ENCODE results near the gene CERS6. TPM values are rescaled to one million over a fixed set of nuclear protein-coding genes. Genes with fewer than 3 reads are reported as not detected.

CERS6 gene
- polyA plus RNA-seq, 1 donor from 2014 or later, result 59.3 TPM

- no peak overlapping the region for H3K4me2 ChIP-seq (ENCODE audit: low read length)
- no peaks in the 10 kb centered on the region for H3K9me3 ChIP-seq (ENCODE audit: low read length)
- H3F3A ChIP-seq (ENCODE audit: insufficient read depth, low read length, poor library complexity, severe bottlenecking), result no peaks in the 10 kb centered on the region
- no peaks in the 10 kb centered on the region for H3K36me3 ChIP-seq (ENCODE audit: insufficient read depth, low read length)
- no peaks in the 10 kb centered on the region for H4K20me1 ChIP-seq (ENCODE audit: insufficient read depth)
- TF ChIP-seq REST (IDR thresholded peaks at IDR 0.05; ENCODE audit: borderline replicate concordance) (no peak), TAF1 (IDR thresholded peaks at IDR 0.05; ENCODE audit: low read depth) (no peak), RAD21 (conservative IDR thresholded peaks at IDR 0.05) (no peak), EP300 (conservative IDR thresholded peaks at IDR 0.05; ENCODE audit: poor library complexity, severe bottlenecking) (no peak), CTCF (IDR thresholded peaks at IDR 0.05; ENCODE audit: poor library complexity, severe bottlenecking) (no peak), EZH2 (IDR thresholded peaks at IDR 0.05; ENCODE audit: borderline replicate concordance, insufficient read depth, low read length, poor library complexity, severe bottlenecking) (no peak), POLR2AphosphoS5 (IDR thresholded peaks at IDR 0.05) (no peak), MXI1 (conservative IDR thresholded peaks at IDR 0.05; ENCODE audit: poor library complexity, severe bottlenecking) (no peak), SMC3 (conservative IDR thresholded peaks at IDR 0.05; ENCODE audit: poor library complexity) (no peak)
- no peak overlapping the region for H2AFZ ChIP-seq (ENCODE audit: low read depth, low read length)
- no peaks in the 10 kb centered on the region for H3K9me2 ChIP-seq (ENCODE audit: insufficient read depth, low read length)
- H3K4me3 ChIP-seq (ENCODE audit: low read length), result no peak overlapping the region
- no peak overlapping the region for H3K9ac ChIP-seq (ENCODE audit: low read length)
- no peak overlapping the region for H3K27ac ChIP-seq (ENCODE audit: low read length)
- peaks cover 33% of the 10 kb centered on the region for H3K79me2 ChIP-seq (replicated peaks; ENCODE audit: insufficient read depth, low read length)
- H3K27me3 ChIP-seq (ENCODE audit: insufficient read depth, low read depth, low read length), result no peaks in the 10 kb centered on the region
Measured at GRCh38 chr2:168545439-168546082, 89.5 kb downstream of the CERS6 start.

DNA sequence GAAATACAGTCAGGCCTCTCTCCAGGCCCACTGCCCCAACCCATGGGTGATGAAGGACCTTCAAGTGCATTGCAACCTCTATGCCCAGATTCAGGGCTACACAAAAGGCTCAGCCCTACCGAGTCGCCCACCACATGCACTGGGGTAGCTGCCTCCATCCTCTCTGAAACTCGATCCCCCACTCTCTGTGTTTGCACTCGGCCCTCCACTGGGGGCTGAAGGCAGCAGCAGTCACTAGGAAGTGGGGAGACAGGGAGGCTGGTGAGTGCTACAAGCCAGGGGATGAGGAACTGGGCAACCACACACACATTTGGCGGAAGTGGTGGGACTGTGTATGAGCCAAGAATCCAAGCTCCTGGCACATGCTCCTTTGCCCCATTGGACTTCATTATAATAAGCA is 94.6 kb downstream of the CERS6 start:
- Histone ChIP-seq H3K27ac (ENCODE audit: low read length) (no peak overlapping the region), H3K9me2 (ENCODE audit: insufficient read depth, low read length) (no peaks in the 10 kb centered on the region), H3K4me2 (ENCODE audit: low read length) (no peak overlapping the region), H3K4me3 (ENCODE audit: low read length) (no peak overlapping the region), H3K27me3 (ENCODE audit: insufficient read depth, low read depth, low read length) (no peaks in the 10 kb centered on the region), H3K9me3 (ENCODE audit: low read length) (no peaks in the 10 kb centered on the region), H3K79me2 (replicated peaks; ENCODE audit: insufficient read depth, low read length) (no peaks in the 10 kb centered on the region), H4K20me1 (ENCODE audit: insufficient read depth) (no peaks in the 10 kb centered on the region), H2AFZ (ENCODE audit: low read depth, low read length) (no peak overlapping the region), H3K9ac (ENCODE audit: low read length) (no peak overlapping the region), H3F3A (ENCODE audit: insufficient read depth, low read length, poor library complexity, severe bottlenecking) (no peaks in the 10 kb centered on the region), H3K36me3 (ENCODE audit: insufficient read depth, low read length) (no peaks in the 10 kb centered on the region)
- no peak for TF ChIP-seq SMC3 (conservative IDR thresholded peaks at IDR 0.05; ENCODE audit: poor library complexity)
